ENCODE measurements around the gene LAMTOR5. TPM values are rescaled to one million over a fixed set of nuclear protein-coding genes. Genes with fewer than 3 reads are reported as not detected.

Gene LAMTOR5
- polyA plus RNA-seq, 1 experiment = 288 TPM

DNA sequence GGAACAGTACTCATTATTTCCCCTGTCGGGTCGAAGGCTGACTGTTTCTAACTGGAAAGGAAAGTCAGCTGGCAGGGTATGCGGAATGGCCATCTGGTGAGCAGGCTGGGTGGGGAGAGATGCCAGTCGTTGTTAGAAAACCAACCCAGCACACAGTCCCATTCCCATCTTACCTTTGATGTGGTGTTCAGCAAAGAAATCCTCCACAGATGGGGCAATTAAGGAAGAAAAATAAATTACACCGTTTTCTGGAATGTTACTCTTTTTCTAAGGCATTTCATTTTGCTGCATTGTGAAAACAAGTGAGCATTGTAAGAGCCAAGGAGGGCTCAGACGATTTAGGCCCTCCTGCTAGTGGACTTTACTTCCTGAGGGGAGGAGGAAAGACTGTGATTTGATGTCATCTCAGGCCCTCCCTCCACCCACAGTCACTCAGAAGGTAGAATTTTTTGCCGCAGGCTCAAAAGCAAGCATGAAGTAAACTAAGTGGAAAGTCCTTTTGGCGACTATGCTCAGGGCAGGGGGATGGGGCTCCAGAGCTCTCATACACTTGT lies 16.7 kb downstream of the LAMTOR5 start, which contains the start of gene SLC16A4:
Gene SLC16A4 (minus strand): TSS at position 335 of the 554 bp plus-strand sequence. CDS start 1,703 bp downstream, outside the sequence.
- CTCF ChIA-PET = interaction anchor here (1.0 to 2.0 kb wide), 2 partner anchors 21 to 78 kb away, joined by 4 to 5 read pairs; no protein-coding TSS in a partner anchor
- Histone ChIP-seq H3K9me3 (ENCODE audit: control insufficient read depth, insufficient read depth, low read length) (no peaks in the 10 kb centered on the region), H3K27ac (ENCODE audit: low read depth, low read length) (peak within 1 kb of the TSS; percentile 83), H3K27me3 (ENCODE audit: control insufficient read depth, insufficient read depth, low read length) (no peaks in the 10 kb centered on the region), H3K4me3 (ENCODE audit: low read depth, low read length) (peak within 1 kb of the TSS; percentile 57)
- POLR2A ChIA-PET = interaction anchor here (1.4 to 1.7 kb wide), 4 partner anchors 10 to 52 kb away, joined by 3 to 8 read pairs (median 6); partner anchors contain the start of gene RBM15
- DNase-seq (ENCODE audit: low read depth, low spot score) = no peak
- TF ChIP-seq, protein P1, sequence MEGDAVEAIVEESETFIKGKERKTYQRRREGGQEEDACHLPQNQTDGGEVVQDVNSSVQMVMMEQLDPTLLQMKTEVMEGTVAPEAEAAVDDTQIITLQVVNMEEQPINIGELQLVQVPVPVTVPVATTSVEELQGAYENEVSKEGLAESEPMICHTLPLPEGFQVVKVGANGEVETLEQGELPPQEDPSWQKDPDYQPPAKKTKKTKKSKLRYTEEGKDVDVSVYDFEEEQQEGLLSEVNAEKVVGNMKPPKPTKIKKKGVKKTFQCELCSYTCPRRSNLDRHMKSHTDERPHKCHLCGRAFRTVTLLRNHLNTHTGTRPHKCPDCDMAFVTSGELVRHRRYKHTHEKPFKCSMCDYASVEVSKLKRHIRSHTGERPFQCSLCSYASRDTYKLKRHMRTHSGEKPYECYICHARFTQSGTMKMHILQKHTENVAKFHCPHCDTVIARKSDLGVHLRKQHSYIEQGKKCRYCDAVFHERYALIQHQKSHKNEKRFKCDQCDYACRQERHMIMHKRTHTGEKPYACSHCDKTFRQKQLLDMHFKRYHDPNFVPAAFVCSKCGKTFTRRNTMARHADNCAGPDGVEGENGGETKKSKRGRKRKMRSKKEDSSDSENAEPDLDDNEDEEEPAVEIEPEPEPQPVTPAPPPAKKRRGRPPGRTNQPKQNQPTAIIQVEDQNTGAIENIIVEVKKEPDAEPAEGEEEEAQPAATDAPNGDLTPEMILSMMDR (IDR thresholded peaks at IDR 0.05; ENCODE audit: low read depth, low read length) = no peak

- no peaks in the 10 kb centered on the region for H3K27me3 ChIP-seq (ENCODE audit: control insufficient read depth, insufficient read depth, low read length)
- no peaks in the 10 kb centered on the region for H3K9me3 ChIP-seq (ENCODE audit: control insufficient read depth, insufficient read depth, low read length)
- ChIA-PET POLR2A (interaction anchor here (1.4 to 1.5 kb wide), 2 partner anchors 9 to 52 kb away, joined by 3 to 4 read pairs; partner anchors contain the start of gene RBM15), CTCF (interaction anchor here (1.0 to 2.0 kb wide), 2 partner anchors 22 to 77 kb away, joined by 4 to 5 read pairs; no protein-coding TSS in a partner anchor)
- TF ChIP-seq, protein P1 (IDR thresholded peaks at IDR 0.05; ENCODE audit: low read depth, low read length) = peak; percentile 17; the same call in 1 of the 2 replicates
- no peak overlapping the region for H3K27ac ChIP-seq (ENCODE audit: low read depth, low read length)
- peak overlapping the region; percentile 57 for H3K4me3 ChIP-seq (ENCODE audit: low read depth, low read length)
- DNase-seq (ENCODE audit: low read depth, low spot score) = no peak
Measured at GRCh38 chr1:110390096-110390495, 17.4 kb downstream of the LAMTOR5 start.

- CTCF ChIA-PET = interaction anchor here (1.3 to 2.9 kb wide), 3 partner anchors 25 to 299 kb away, joined by 3 to 10 read pairs (median 7); no protein-coding TSS in a partner anchor
- DNase-seq (ENCODE audit: low read depth, low spot score) = no peak
- Histone ChIP-seq H3K4me3 (ENCODE audit: low read depth, low read length) (no peak overlapping the region), H3K9me3 (ENCODE audit: control insufficient read depth, insufficient read depth, low read length) (no peaks in the 10 kb centered on the region), H3K27ac (ENCODE audit: low read depth, low read length) (no peak overlapping the region), H3K27me3 (ENCODE audit: control insufficient read depth, insufficient read depth, low read length) (no peaks in the 10 kb centered on the region)
- POLR2A ChIA-PET = interaction anchor here (0.6 to 1.1 kb wide), 2 partner anchors 18 to 49 kb away, joined by 3 read pairs; no protein-coding TSS in a partner anchor
- TF ChIP-seq, protein P1 (IDR thresholded peaks at IDR 0.05; ENCODE audit: low read depth, low read length) = no peak
Measured at GRCh38 chr1:110387048-110387754, 20.3 kb downstream of the LAMTOR5 start.

DNA sequence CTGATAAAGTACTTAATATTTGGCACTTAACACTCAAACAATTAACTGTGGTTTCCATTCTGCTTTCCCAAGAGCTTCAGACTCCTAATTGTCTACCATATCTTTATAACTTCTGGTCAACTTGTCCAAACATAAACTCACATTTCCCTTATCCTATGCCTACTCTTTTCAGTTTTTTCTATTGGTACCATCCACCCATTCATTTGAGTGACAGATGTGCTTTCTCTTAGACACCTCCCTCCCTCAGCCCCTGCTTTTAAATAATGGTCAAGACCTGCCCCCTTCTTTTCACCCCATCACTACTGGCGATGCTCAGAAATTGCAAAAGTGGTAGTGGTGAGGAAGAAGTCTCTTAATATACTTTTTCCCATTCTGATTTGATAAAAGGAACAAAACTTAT lies 22.1 kb downstream of the LAMTOR5 start:
- no peak for DNase-seq (ENCODE audit: low read depth, low spot score)

More for the DNA sequence above, 22.1 kb downstream of the LAMTOR5 start:
- ChIA-PET CTCF (interaction anchor here (2.4 to 2.9 kb wide), 2 partner anchors 27 to 182 kb away, joined by 7 to 10 read pairs; no protein-coding TSS in a partner anchor), POLR2A (no interaction called here)
- Histone ChIP-seq H3K27me3 (ENCODE audit: control insufficient read depth, insufficient read depth, low read length) (no peaks in the 10 kb centered on the region), H3K4me3 (ENCODE audit: low read depth, low read length) (no peak overlapping the region), H3K27ac (ENCODE audit: low read depth, low read length) (no peak overlapping the region), H3K9me3 (ENCODE audit: control insufficient read depth, insufficient read depth, low read length) (no peaks in the 10 kb centered on the region)
- TF ChIP-seq, protein P1 (IDR thresholded peaks at IDR 0.05; ENCODE audit: low read depth, low read length) = no peak
